SU-DHL-6 (cell line): ENCODE measurements around the gene PTRH1.

ENCODE experiments used
- H2AFZ ChIP-seq: fragments of 200-600 bp; sonication (generic); 2 replicates; pipeline ENCODE4 v1.6.1; 2014; ENCODE audit warnings: low read depth, mild to moderate bottlenecking, moderate library complexity, mixed read lengths, antibody characterized with exemption, low read length; ENCODE audit not compliant: severe bottlenecking
- H3F3A ChIP-seq: fragments of 200-600 bp; shearing (Covaris generic); 2 replicates; pipeline ENCODE4 v1.6.0; 2016; ENCODE audit warnings: antibody characterized with exemption, mild to moderate bottlenecking; ENCODE audit not compliant: insufficient read depth
- H3K27ac ChIP-seq: fragments of 200-600 bp; sonication (generic); 2 replicates; pipeline ENCODE4 v1.5.1; 2016; ENCODE audit warnings: low read depth, mild to moderate bottlenecking, low read length, moderate library complexity, mixed read lengths
- H3K27me3 ChIP-seq: fragments of 200-600 bp; sonication (generic), shearing (Covaris generic); 2 replicates; pipeline ENCODE4 v1.6.0; 2014; ENCODE audit warnings: mild to moderate bottlenecking, low read length
- H3K36me3 ChIP-seq: fragments of 200-600 bp; sonication (generic); 2 replicates; pipeline ENCODE4 v1.6.1; 2014; ENCODE audit warnings: mild to moderate bottlenecking, low read length, mixed read lengths
- H3K4me2 ChIP-seq: fragments of 300-600, 200-600 bp; shearing (Covaris generic), sonication (generic); 2 replicates; pipeline ENCODE4 v1.6.0; 2014; ENCODE audit warnings: low read length, low read depth, mild to moderate bottlenecking; ENCODE audit not compliant: poor library complexity, severe bottlenecking
- H3K4me3 ChIP-seq: fragments of 200-600 bp; sonication (generic); 2 replicates; pipeline ENCODE4 v1.5.1; 2014; ENCODE audit warnings: antibody characterized with exemption, low read length, mild to moderate bottlenecking, mixed read lengths; ENCODE audit not compliant: insufficient read depth, poor library complexity, severe bottlenecking
- H3K79me2 ChIP-seq: fragments of 200-600 bp; sonication (generic); 2 replicates; pipeline ENCODE4 v1.6.1; 2014; ENCODE audit warnings: mild to moderate bottlenecking, low read length, moderate library complexity; ENCODE audit not compliant: insufficient read depth
- H3K9ac ChIP-seq: fragments of 200-600 bp; sonication (generic); 2 replicates; pipeline ENCODE4 v1.7.0; 2014; ENCODE audit warnings: mild to moderate bottlenecking, low read length
- H3K9me2 ChIP-seq: fragments of 200-600 bp; sonication (generic); replicated peaks from 2 replicates; pipeline ENCODE4 v1.6.1; 2014; ENCODE audit warnings: low read length; ENCODE audit not compliant: insufficient read depth
- H3K9me3 ChIP-seq: fragments of 200-600 bp; sonication (generic); 2 replicates; pipeline ENCODE4 v1.6.1; 2014; ENCODE audit warnings: low read length, mixed read lengths; ENCODE audit not compliant: insufficient read depth
- H4K20me1 ChIP-seq: fragments of 200-600 bp; sonication (generic); 2 replicates; pipeline ENCODE4 v1.6.1; 2014; ENCODE audit warnings: low read depth, mild to moderate bottlenecking, antibody characterized with exemption, low read length, moderate library complexity, mixed read lengths
- EZH2phosphoT487 ChIP-seq: fragments of 200-600 bp; sonication (generic), shearing (Covaris generic); conservative IDR thresholded peaks from 2 replicates; pipeline ENCODE4 v1.6.1; 2018; ENCODE audit warnings: mild to moderate bottlenecking, antibody characterized with exemption, low read length, moderate library complexity, mixed read lengths
- TF ChIP-seq, protein P1 (sequence below): fragments of 200-600 bp; sonication (generic); IDR thresholded peaks from one replicate; pipeline ENCODE4 v1.5.1; 2017; ENCODE audit warnings: antibody characterized with exemption, mild to moderate bottlenecking, low read length, moderate library complexity; ENCODE audit not compliant: insufficient read depth, poor library complexity, severe bottlenecking

PTRH1 gene

DNA sequence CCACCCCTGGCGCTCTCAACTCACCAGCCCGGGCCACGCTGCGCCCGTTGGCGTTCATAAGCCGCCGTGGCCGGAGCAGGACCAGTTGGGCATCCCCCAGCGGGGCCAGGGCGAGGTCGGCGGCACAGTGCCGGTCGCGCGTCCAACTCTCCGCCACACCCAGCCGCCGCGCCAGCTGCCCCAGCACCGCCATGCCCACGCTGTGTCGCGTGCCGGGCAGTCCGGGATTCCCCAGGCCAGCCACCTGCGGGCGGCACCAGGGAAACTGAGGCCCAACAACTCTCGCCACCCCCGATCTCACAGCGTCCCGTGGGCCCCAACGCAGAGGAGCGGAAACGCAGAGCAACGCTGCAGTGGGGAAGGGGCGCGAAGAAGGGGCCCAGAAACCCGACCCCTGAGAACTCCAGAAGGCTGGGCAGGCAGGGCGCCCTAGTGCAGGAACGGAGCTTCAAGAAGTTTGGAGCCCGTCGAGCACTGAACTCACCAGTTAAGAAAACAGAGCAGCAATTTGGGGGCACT, 453 bp downstream of the PTRH1 start:
- Histone ChIP-seq H3K4me3 (peak overlapping the region; percentile 68), H3K9ac (peak overlapping the region; percentile 64), H4K20me1 (no peaks in the 10 kb centered on the region), H3K4me2 (peak overlapping the region; percentile 86), H3K27ac (no peak overlapping the region), H3K9me3 (no peaks in the 10 kb centered on the region), H2AFZ (peak overlapping the region; percentile 95), H3F3A (no peaks in the 10 kb centered on the region), H3K27me3 (no peaks in the 10 kb centered on the region), H3K36me3 (no peaks in the 10 kb centered on the region), H3K9me2 (no peaks in the 10 kb centered on the region), H3K79me2 (no peaks in the 10 kb centered on the region)
- TF ChIP-seq, protein P1, sequence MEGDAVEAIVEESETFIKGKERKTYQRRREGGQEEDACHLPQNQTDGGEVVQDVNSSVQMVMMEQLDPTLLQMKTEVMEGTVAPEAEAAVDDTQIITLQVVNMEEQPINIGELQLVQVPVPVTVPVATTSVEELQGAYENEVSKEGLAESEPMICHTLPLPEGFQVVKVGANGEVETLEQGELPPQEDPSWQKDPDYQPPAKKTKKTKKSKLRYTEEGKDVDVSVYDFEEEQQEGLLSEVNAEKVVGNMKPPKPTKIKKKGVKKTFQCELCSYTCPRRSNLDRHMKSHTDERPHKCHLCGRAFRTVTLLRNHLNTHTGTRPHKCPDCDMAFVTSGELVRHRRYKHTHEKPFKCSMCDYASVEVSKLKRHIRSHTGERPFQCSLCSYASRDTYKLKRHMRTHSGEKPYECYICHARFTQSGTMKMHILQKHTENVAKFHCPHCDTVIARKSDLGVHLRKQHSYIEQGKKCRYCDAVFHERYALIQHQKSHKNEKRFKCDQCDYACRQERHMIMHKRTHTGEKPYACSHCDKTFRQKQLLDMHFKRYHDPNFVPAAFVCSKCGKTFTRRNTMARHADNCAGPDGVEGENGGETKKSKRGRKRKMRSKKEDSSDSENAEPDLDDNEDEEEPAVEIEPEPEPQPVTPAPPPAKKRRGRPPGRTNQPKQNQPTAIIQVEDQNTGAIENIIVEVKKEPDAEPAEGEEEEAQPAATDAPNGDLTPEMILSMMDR, result no peak
- no peak for TF ChIP-seq EZH2phosphoT487

DNA sequence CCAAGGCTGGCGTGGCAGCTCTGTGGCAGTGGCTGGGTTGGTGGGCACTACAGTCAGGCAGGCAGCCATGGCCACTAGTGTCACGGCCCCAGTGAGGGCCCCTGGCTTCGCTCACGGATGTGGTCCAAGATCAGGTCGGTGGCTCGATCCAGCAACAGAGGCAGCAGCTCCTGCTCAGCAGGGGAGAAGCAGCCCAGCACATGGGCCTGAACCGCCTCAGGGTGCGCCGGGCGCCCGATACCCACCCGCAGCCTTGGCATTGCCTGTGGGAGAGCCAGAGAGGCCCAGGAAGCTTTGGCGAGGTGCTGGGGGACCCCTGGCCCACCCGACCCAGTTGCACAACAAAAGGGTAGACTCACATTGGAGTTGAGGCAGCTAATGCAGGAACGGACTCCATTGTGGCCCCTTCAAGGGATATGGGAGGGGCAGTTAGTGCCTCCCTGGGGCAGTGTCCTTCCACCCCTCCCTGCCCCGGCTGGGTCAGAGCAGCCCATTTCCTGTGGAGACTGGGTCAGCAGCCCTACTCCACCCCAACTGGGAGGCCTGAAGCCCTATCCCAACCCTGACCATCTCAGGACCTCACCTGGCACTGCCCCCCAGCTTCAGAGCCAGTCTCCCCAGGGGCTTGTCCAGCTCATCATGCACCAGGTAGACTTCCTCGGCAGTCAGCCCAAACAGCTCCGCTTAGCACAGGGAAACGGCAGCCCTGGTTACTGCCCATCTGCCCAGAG, 1.3 kb downstream of the PTRH1 start:
- Histone ChIP-seq H3K79me2 (no peaks in the 10 kb centered on the region), H3K4me2 (peak overlapping the region; percentile 35), H3K27ac (no peak overlapping the region), H3K9me3 (no peaks in the 10 kb centered on the region), H3K27me3 (no peaks in the 10 kb centered on the region), H4K20me1 (no peaks in the 10 kb centered on the region), H3K9ac (no peak overlapping the region), H3K9me2 (no peaks in the 10 kb centered on the region), H3K36me3 (no peaks in the 10 kb centered on the region), H3K4me3 (no peak overlapping the region), H2AFZ (no peak overlapping the region), H3F3A (no peaks in the 10 kb centered on the region)
- TF ChIP-seq EZH2phosphoT487, result no peak
- TF ChIP-seq, protein P1, result no peak

DNA sequence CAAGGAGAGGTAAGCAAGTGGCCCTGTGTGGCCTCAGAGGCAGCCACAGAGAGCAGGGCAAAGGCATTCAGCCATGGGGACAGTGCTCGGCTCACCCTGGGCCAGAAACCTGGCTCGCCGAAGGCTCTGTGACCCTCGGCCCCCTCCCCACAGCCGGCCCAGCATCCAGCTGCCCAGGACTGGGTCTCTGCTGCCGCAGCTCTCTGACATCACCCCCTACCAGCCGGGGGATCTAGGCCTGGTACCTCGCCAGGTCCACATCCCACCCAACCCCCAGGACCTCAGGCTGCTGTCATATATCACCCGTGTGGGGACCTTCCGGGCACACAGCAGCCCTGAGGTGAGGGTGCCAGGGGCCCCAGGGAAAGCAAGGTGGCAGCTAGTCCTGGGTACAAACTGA, 2.6 kb downstream of the PTRH1 start:
- TF ChIP-seq EZH2phosphoT487, result no peak
- TF ChIP-seq, protein P1, result no peak
- Histone ChIP-seq H2AFZ (no peak overlapping the region), H3K9ac (no peak overlapping the region), H4K20me1 (no peaks in the 10 kb centered on the region), H3F3A (no peaks in the 10 kb centered on the region), H3K4me3 (no peak overlapping the region), H3K79me2 (no peaks in the 10 kb centered on the region), H3K9me2 (no peaks in the 10 kb centered on the region), H3K27me3 (no peaks in the 10 kb centered on the region), H3K4me2 (no peak overlapping the region), H3K36me3 (no peaks in the 10 kb centered on the region), H3K27ac (no peak overlapping the region), H3K9me3 (no peaks in the 10 kb centered on the region; the same call in 1 of the 2 replicates)
